WTC11 (cell line): ENCODE measurements around the gene RABEP1. TPM values are rescaled to one million over a fixed set of nuclear protein-coding genes. Genes with fewer than 3 reads are reported as not detected.

Source experiments
- ATAC-seq: fragments of 200-7000 bp; cut with Tn5 transposase; 2 replicates; pipeline ENCODE4 v1.10.0; 2021; ENCODE audit warnings: mild to moderate bottlenecking, moderate library complexity
- CTCF ChIA-PET: fragments of 300-600 bp; sonication (Branson Sonifier 250); formaldehyde crosslinking; loops from one replicate; lab custom pipeline; 2021; ENCODE audit warnings: antibody characterized with exemption; lab: Charles Lee
- POLR2A ChIA-PET: fragments of 350-600 bp; sonication (Branson Sonifier 250); formaldehyde crosslinking; loops from one replicate; lab custom pipeline; 2021; ENCODE audit warnings: antibody characterized with exemption; lab: Charles Lee
- DNase-seq: peaks from one replicate; pipeline ENCODE4 v3.0.0; 2021; ENCODE audit warnings: low spot score
- H3K27ac Mint-ChIP-seq: 2 replicates; pipeline ENCODE4 v1.8.0; 2021; ENCODE audit warnings: mixed read lengths
- H3K27me3 Mint-ChIP-seq: 2 replicates; pipeline ENCODE4 v1.8.0; 2021; ENCODE audit warnings: low read depth, mild to moderate bottlenecking, moderate library complexity, mixed read lengths
- H3K36me3 Mint-ChIP-seq: 2 replicates; pipeline ENCODE4 v1.8.0; 2021; ENCODE audit warnings: mixed read lengths
- H3K4me1 Mint-ChIP-seq: 2 replicates; pipeline ENCODE4 v1.8.0; 2022; ENCODE audit warnings: mixed read lengths
- H3K4me3 Mint-ChIP-seq: 2 replicates; pipeline ENCODE4 v1.8.0; 2021; ENCODE audit warnings: mild to moderate bottlenecking, moderate library complexity, mixed read lengths
- H3K9me3 Mint-ChIP-seq: 2 replicates; pipeline ENCODE4 v1.8.0; 2021; ENCODE audit warnings: mixed read lengths
- ARID4B ChIP-seq: sonication (generic); formaldehyde crosslinking; IDR thresholded peaks from 2 replicates; pipeline ENCODE4 v1.8.0; 2023; ENCODE audit warnings: missing genetic modification reagents, mild to moderate bottlenecking, borderline replicate concordance
- ATF3 ChIP-seq: sonication (generic); formaldehyde crosslinking; conservative IDR thresholded peaks from 2 replicates; pipeline ENCODE4 v1.8.1; 2022; ENCODE audit warnings: mild to moderate bottlenecking, missing genetic modification reagents
- CBFB ChIP-seq: sonication (generic); formaldehyde crosslinking; IDR thresholded peaks from 2 replicates; pipeline ENCODE4 v1.8.1; 2022; ENCODE audit warnings: mild to moderate bottlenecking, low read depth, missing genetic modification reagents
- E2F1 ChIP-seq: sonication (generic); formaldehyde crosslinking; IDR thresholded peaks from 2 replicates; pipeline ENCODE4 v1.8.0; 2022; ENCODE audit warnings: mild to moderate bottlenecking, missing genetic modification reagents
- ESRRA ChIP-seq: sonication (generic); formaldehyde crosslinking; IDR thresholded peaks from 2 replicates; pipeline ENCODE4 v1.8.1; 2022; ENCODE audit warnings: mild to moderate bottlenecking, missing genetic modification reagents, borderline replicate concordance
- HMGA2 ChIP-seq: fragments of 250-450 bp; sonication (Bioruptor Pico); IDR thresholded peaks from 2 replicates; pipeline ENCODE4 v1.4.0; 2021; ENCODE audit warnings: mild to moderate bottlenecking, moderate library complexity
- KAT7 ChIP-seq: sonication (generic); formaldehyde crosslinking; IDR thresholded peaks from 2 replicates; pipeline ENCODE4 v1.8.1; 2023; ENCODE audit warnings: missing genetic modification reagents, mild to moderate bottlenecking, borderline replicate concordance
- MYBL2 ChIP-seq: sonication (generic); formaldehyde crosslinking; IDR thresholded peaks from 2 replicates; pipeline ENCODE4 v1.8.1; 2023; ENCODE audit warnings: mild to moderate bottlenecking, moderate library complexity, missing genetic modification reagents
- NR3C1 ChIP-seq: sonication (generic); formaldehyde crosslinking; conservative IDR thresholded peaks from 2 replicates; pipeline ENCODE4 v1.8.1; 2023; ENCODE audit warnings: low read depth, mild to moderate bottlenecking, missing genetic modification reagents
- PRRX2 ChIP-seq: fragments of 250-450 bp; sonication (Bioruptor Pico); IDR thresholded peaks from 2 replicates; pipeline ENCODE4 v1.8.0; 2021; ENCODE audit warnings: mild to moderate bottlenecking
- RELA ChIP-seq: sonication (generic); formaldehyde crosslinking; IDR thresholded peaks from 2 replicates; pipeline ENCODE4 v1.8.1; 2022; ENCODE audit warnings: missing genetic modification reagents, mild to moderate bottlenecking, borderline replicate concordance
- RORB ChIP-seq: fragments of 250-450 bp; sonication (Bioruptor Pico); IDR thresholded peaks from 2 replicates; pipeline ENCODE4 v1.9.0; 2021; ENCODE audit warnings: mild to moderate bottlenecking
- ZMAT4 ChIP-seq: fragments of 250-450 bp; sonication (Bioruptor Pico); IDR thresholded peaks from 2 replicates; pipeline ENCODE4 v1.9.0; 2021; ENCODE audit warnings: mild to moderate bottlenecking
- ZNF532 ChIP-seq: fragments of 250-450 bp; sonication (Bioruptor Pico); IDR thresholded peaks from 2 replicates; pipeline ENCODE4 v1.9.0; 2021; ENCODE audit warnings: mild to moderate bottlenecking, borderline replicate concordance
- total RNA-seq: library from RNA; stranded (reverse); gene quantifications from 3 replicates; pipeline ENCODE4 v1.2.3, GENCODE V29; 2021

The RABEP1 gene
- total RNA-seq, 1 experiment from 2014 or later, result 40.9 TPM

- TF ChIP-seq PRRX2 (no peak), KAT7 (CRISPR knock-in tag) (no peak), MYBL2 (CRISPR knock-in tag) (no peak), ARID4B (CRISPR knock-in tag) (peak; percentile 34; the same call in 1 of the 2 replicates), ZNF532 (CRISPR knock-in tag) (no peak), RELA (CRISPR knock-in tag) (no peak)
These were observed 138.0 kb downstream of the RABEP1 start, which contains the start of gene RPAIN (continued) for GRCh38 chr17:5419959-5420653.

- no peak for DNase-seq
- POLR2A ChIA-PET, result no interaction called here
- Mint-ChIP-seq H3K4me3 (no peak overlapping the region), H3K27ac (no peak overlapping the region), H3K36me3 (peaks cover 45% of the 10 kb centered on the region), H3K27me3 (no peaks in the 10 kb centered on the region), H3K9me3 (no peaks in the 10 kb centered on the region), H3K4me1 (peaks cover 11% of the 10 kb centered on the region)
- TF ChIP-seq NR3C1 (CRISPR knock-in tag), result no peak
- no peak for TF ChIP-seq ZMAT4
- ATAC-seq, result no peak
- CTCF ChIA-PET, result interaction anchor here (0.9 to 3.1 kb wide), 2 partner anchors 8 to 16 kb away, joined by 3 to 10 read pairs; partner anchors contain the start of gene C1QBP
These were observed 140.4 kb downstream of the RABEP1 start for GRCh38 chr17:5422505-5422904.

GRCh38 chr17:5424909-5425308, 142.8 kb downstream of the RABEP1 start:
- no peak for DNase-seq
- no peak for TF ChIP-seq CBFB
- TF ChIP-seq RELA (CRISPR knock-in tag), result no peak
- TF ChIP-seq HMGA2 (CRISPR knock-in tag), result no peak
- no peak for TF ChIP-seq ATF3
- no peak for TF ChIP-seq NR3C1 (CRISPR knock-in tag)
- TF ChIP-seq RORB (CRISPR knock-in tag), result no peak
- no peak for TF ChIP-seq ARID4B (CRISPR knock-in tag)
- TF ChIP-seq E2F1 (CRISPR knock-in tag), result no peak
- TF ChIP-seq MYBL2 (CRISPR knock-in tag), result no peak
- TF ChIP-seq ESRRA (CRISPR knock-in tag), result no peak
- Mint-ChIP-seq H3K27ac (no peak overlapping the region), H3K4me1 (peaks cover 11% of the 10 kb centered on the region), H3K36me3 (peaks cover 66% of the 10 kb centered on the region), H3K27me3 (no peaks in the 10 kb centered on the region), H3K9me3 (no peaks in the 10 kb centered on the region), H3K4me3 (no peak overlapping the region)
- CTCF ChIA-PET, result interaction anchor here (3.1 kb wide), 1 partner anchor 14 kb away, joined by 10 read pairs; the partner anchor contains the start of gene C1QBP
- POLR2A ChIA-PET, result no interaction called here
- no peak for ATAC-seq
